ENCODE results near the gene INSIG2. TPM values are rescaled to one million over a fixed set of nuclear protein-coding genes. Genes with fewer than 3 reads are reported as not detected.

INSIG2 gene
- total RNA-seq, 2 donors from 2014 or later = 12.8 to 47.0 TPM

- H3K4me1 ChIP-seq = peaks cover 5% of the 10 kb centered on the region
- H3K27me3 ChIP-seq = no peaks in the 10 kb centered on the region
- H3K4me3 ChIP-seq = no peak overlapping the region
- no peaks in the 10 kb centered on the region for H3K9me3 ChIP-seq
- intact Hi-C loops (cut with DNase I) = no loop called here
- DNase-seq = no peak
- H3K9ac ChIP-seq (ENCODE audit: low read depth in 2 of 2, low read length in 2 of 2) = no peak overlapping the region
- no peak overlapping the region for H3K27ac ChIP-seq
- TF ChIP-seq CTCF (IDR thresholded peaks at IDR 0.05) = no peak
- no peaks in the 10 kb centered on the region for H3K36me3 ChIP-seq
These were observed 31.6 kb downstream of the INSIG2 start for GRCh38 chr2:118119761-118120400.

GRCh38 chr2:118120401-118120780 lies 32.1 kb downstream of the INSIG2 start:
- DNase-seq = no peak
- H3K27ac ChIP-seq = no peak overlapping the region
- no peaks in the 10 kb centered on the region for H3K36me3 ChIP-seq
- intact Hi-C loops (cut with DNase I) = no loop called here
- no peak for TF ChIP-seq CTCF (IDR thresholded peaks at IDR 0.05)
- peaks cover 5% of the 10 kb centered on the region for H3K4me1 ChIP-seq
- no peaks in the 10 kb centered on the region for H3K27me3 ChIP-seq
- no peak overlapping the region for H3K9ac ChIP-seq (ENCODE audit: low read depth in 2 of 2, low read length in 2 of 2)
- no peak overlapping the region for H3K4me3 ChIP-seq
- no peaks in the 10 kb centered on the region for H3K9me3 ChIP-seq

- Histone ChIP-seq H3K4me1 (peaks cover 5% of the 10 kb centered on the region), H3K9ac (ENCODE audit: low read depth in 2 of 2, low read length in 2 of 2) (no peak overlapping the region), H3K36me3 (no peaks in the 10 kb centered on the region), H3K4me3 (no peak overlapping the region), H3K27me3 (no peaks in the 10 kb centered on the region), H3K9me3 (no peaks in the 10 kb centered on the region), H3K27ac (no peak overlapping the region)
- no peak for TF ChIP-seq CTCF (IDR thresholded peaks at IDR 0.05)
- intact Hi-C loops (cut with DNase I) = no loop called here
- no peak for DNase-seq
These were observed 32.8 kb downstream of the INSIG2 start for GRCh38 chr2:118121101-118121500.

GRCh38 chr2:118121986-118122524 lies 33.8 kb downstream of the INSIG2 start:
- H3K4me3 ChIP-seq = no peak overlapping the region
- H3K27ac ChIP-seq = no peak overlapping the region
- intact Hi-C loops (cut with DNase I) = no loop called here
- TF ChIP-seq CTCF (IDR thresholded peaks at IDR 0.05) = no peak
- H3K9me3 ChIP-seq = no peaks in the 10 kb centered on the region
- DNase-seq = no peak
- H3K27me3 ChIP-seq = no peaks in the 10 kb centered on the region
- H3K4me1 ChIP-seq = peaks cover 5% of the 10 kb centered on the region
- H3K36me3 ChIP-seq = no peaks in the 10 kb centered on the region
- no peak overlapping the region for H3K9ac ChIP-seq (ENCODE audit: low read depth in 2 of 2, low read length in 2 of 2)

GRCh38 chr2:118122594-118123281 lies 34.5 kb downstream of the INSIG2 start:
- Histone ChIP-seq H3K27me3 (no peaks in the 10 kb centered on the region), H3K4me3 (no peak overlapping the region), H3K4me1 (peaks cover 5% of the 10 kb centered on the region), H3K27ac (no peak overlapping the region), H3K9me3 (no peaks in the 10 kb centered on the region), H3K36me3 (no peaks in the 10 kb centered on the region), H3K9ac (ENCODE audit: low read depth in 2 of 2, low read length in 2 of 2) (no peak overlapping the region)
- DNase-seq = no peak
- TF ChIP-seq CTCF (IDR thresholded peaks at IDR 0.05) = no peak
- intact Hi-C loops (cut with DNase I) = no loop called here

All from colonic mucosa (tissue), 4 donors.